Mammary epithelial cell (primary cell): ENCODE measurements around the gene CLCN2.

ENCODE experiments used
- EZH2 ChIP-seq: IDR thresholded peaks from 2 replicates; pipeline ENCODE4 v1.6.1; 2012; ENCODE audit warnings: low read length, inconsistent platforms, borderline replicate concordance
- TF ChIP-seq, protein P1 (sequence below), 2 donors: IDR thresholded peaks in 1 of 2; conservative IDR thresholded peaks in 1 of 2; 2 replicates each; pipeline ENCODE4 v1.5.1; 2011 to 2012; ENCODE audit warnings: inconsistent platforms in 2 of 2, low read length in 2 of 2, mild to moderate bottlenecking in 2 of 2, control low read depth in 1 of 2, low read depth in 1 of 2; ENCODE audit not compliant: insufficient read depth in 1 of 2; ENCODE audit errors: extremely low read depth in 1 of 2

DNA sequence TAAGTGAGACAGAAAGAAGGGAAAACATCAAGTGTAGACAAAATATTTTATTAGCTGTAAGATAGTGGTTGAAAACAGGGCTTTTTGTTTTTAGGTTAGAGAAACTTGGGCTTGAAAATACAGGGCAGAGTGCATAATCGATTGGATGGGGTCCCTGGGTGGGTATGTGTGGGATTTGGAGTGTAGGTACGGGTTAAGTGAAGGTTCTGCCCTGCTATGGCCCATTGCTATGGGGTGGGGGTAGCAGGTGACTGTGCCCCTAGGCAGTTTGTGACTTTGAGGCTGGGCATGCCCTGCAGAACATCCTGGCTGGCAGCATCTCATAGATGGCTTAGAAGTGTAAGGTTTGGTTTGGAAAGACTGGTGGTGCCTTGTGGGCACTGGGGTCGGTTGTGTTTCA is 27.7 kb downstream of the CLCN2 start:
- TF ChIP-seq, protein P1, sequence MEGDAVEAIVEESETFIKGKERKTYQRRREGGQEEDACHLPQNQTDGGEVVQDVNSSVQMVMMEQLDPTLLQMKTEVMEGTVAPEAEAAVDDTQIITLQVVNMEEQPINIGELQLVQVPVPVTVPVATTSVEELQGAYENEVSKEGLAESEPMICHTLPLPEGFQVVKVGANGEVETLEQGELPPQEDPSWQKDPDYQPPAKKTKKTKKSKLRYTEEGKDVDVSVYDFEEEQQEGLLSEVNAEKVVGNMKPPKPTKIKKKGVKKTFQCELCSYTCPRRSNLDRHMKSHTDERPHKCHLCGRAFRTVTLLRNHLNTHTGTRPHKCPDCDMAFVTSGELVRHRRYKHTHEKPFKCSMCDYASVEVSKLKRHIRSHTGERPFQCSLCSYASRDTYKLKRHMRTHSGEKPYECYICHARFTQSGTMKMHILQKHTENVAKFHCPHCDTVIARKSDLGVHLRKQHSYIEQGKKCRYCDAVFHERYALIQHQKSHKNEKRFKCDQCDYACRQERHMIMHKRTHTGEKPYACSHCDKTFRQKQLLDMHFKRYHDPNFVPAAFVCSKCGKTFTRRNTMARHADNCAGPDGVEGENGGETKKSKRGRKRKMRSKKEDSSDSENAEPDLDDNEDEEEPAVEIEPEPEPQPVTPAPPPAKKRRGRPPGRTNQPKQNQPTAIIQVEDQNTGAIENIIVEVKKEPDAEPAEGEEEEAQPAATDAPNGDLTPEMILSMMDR (conservative IDR thresholded peaks at IDR 0.05 in 1 of 2, IDR thresholded peaks at IDR 0.05 in 1 of 2; ENCODE audit: extremely low read depth in 1 of 2, insufficient read depth in 1 of 2, low read depth in 1 of 2, low read length in 2 of 2), result no peak
- no peak for TF ChIP-seq EZH2
